Transverse colon (tissue), 4 donors: ENCODE data around the gene TOM1L2. TPM values are rescaled to one million over a fixed set of nuclear protein-coding genes. Genes with fewer than 3 reads are reported as not detected.
A peak's percentile ranks its signal among the peaks of the same experiment; 100 is the strongest.

Experiments
- DNase-seq: peaks from one replicate; pipeline ENCODE4 v3.0.0-alpha.2; 2019
- H3K27ac ChIP-seq, 4 donors: fragments of 200-600 bp; sonication (generic); 2 replicates each; pipeline ENCODE4 v1.5.1; 2016 to 2018; ENCODE audit warnings: inconsistent platforms in 4 of 4
- H3K27me3 ChIP-seq: fragments of 200-600 bp; sonication (generic); 2 replicates; pipeline ENCODE4 v1.5.1; 2017; ENCODE audit warnings: inconsistent platforms
- H3K36me3 ChIP-seq, 4 donors: fragments of 200-600 bp; sonication (generic); 2 replicates each; pipeline ENCODE4 v1.5.1; 2017 to 2019; ENCODE audit warnings: inconsistent platforms in 4 of 4
- H3K4me1 ChIP-seq, 4 donors: fragments of 200-600 bp; sonication (generic); 2 replicates each; pipeline ENCODE4 v1.5.1; 2017 to 2020; ENCODE audit warnings: inconsistent platforms in 4 of 4
- H3K4me3 ChIP-seq, 4 donors: fragments of 200-600 bp; sonication (generic); 1 replicate in 1 of 4; 2 replicates in 3 of 4; pipeline versions ENCODE4 v1.5.1 to v1.6.1; 2017 to 2019; ENCODE audit warnings: inconsistent platforms in 4 of 4
- H3K9me3 ChIP-seq, 2 donors: fragments of 200-600 bp; sonication (generic); 2 replicates each; pipeline ENCODE4 v1.5.1; 2017 to 2019; ENCODE audit warnings: inconsistent platforms in 2 of 2
- EP300 ChIP-seq: sonication (generic); formaldehyde crosslinking; IDR thresholded peaks from one replicate; pipeline ENCODE4 v1.6.1; 2017; ENCODE audit warnings: antibody characterized with exemption, low read depth
- POLR2A ChIP-seq: fragments of 450-650 bp; IDR thresholded peaks from one replicate; pipeline ENCODE4 v1.6.1; 2016; ENCODE audit warnings: antibody characterized with exemption, mild to moderate bottlenecking, moderate library complexity
- POLR2AphosphoS5 ChIP-seq, 3 donors: sonication (generic); formaldehyde crosslinking; IDR thresholded peaks; one replicate each; pipeline ENCODE4 v1.6.1; 2016; ENCODE audit warnings: antibody characterized with exemption in 3 of 3
- WGBS, 2 donors: methylation state at CpG; one replicate each; pipeline ENCODE4 v1.1.5; 2018; ENCODE audit warnings: low coverage in 1 of 2; 5-methylcytosine and 5-hydroxymethylcytosine counted together
- in situ Hi-C, 4 donors: fragments of 200-750 bp; cut with MboI; loops; one replicate each; pipeline versions ENCODE4 v1.15.0 to v1.15.1; 2017; ENCODE audit warnings: low sequenced_read_pairs in 3 of 4, low pct_ligation_motif_present in 1 of 4, low pct_unique_long_range_greater_than_20kb in 1 of 4
- intact Hi-C: fragments of 100-400 bp; cut with DNase I; formaldehyde crosslinking; loops from one replicate; pipeline ENCODE4 v1.15.1; 2023; ENCODE audit warnings: low total_unique reads
- total RNA-seq, 4 donors: library from RNA; depleted of rRNA; stranded (reverse); fragments of >200 nt; gene quantifications; one replicate each; pipeline ENCODE4 v1.1.0, GENCODE V29; 2016
- TF ChIP-seq, protein P1 (sequence below), 5 experiments: fragments of 200-600 bp in 3 of 5; fragments of 450-650 bp in 2 of 5; sonication (generic) in 3 of 5; IDR thresholded peaks; 1 replicate in 2 of 5; 2 replicates in 3 of 5; pipeline ENCODE4 v1.5.1; 2016 to 2017; ENCODE audit warnings: antibody characterized with exemption in 5 of 5, inconsistent platforms in 3 of 5, mild to moderate bottlenecking in 2 of 5, moderate library complexity in 1 of 5

Gene TOM1L2
- total RNA-seq, 4 donors from 2014 or later = 65.9 to 178 (median 97.7) TPM

DNA sequence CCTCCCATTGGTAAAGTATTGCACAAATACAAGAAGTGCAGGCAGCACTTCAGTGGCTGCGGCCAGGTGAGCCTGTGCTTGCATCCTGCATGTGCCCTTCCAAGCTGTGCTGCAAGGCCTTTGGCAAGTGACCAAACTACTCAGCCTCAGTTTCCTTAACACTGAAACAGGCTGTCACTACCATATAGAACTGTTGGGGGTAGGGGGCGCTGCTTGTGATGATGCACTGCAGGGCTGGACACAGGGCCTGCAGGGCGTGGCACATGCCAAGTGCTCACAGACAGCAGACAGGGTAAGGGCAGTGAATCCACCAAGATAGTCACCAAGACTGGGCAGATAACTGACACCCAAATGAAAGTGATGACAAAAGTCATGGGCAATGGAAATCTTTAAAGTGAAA lies 69.8 kb downstream of the TOM1L2 start:
- H3K27me3 ChIP-seq = no peaks in the 10 kb centered on the region
- no peak overlapping the region for H3K4me3 ChIP-seq
- peaks cover 11 to 26% (median 23%) of the 10 kb centered on the region in 4 donors for H3K4me1 ChIP-seq
- no peak overlapping the region for H3K27ac ChIP-seq
- no peak for TF ChIP-seq EP300
- TF ChIP-seq POLR2AphosphoS5 (IDR thresholded peaks at IDR 0.05) = no peak
- no peak for TF ChIP-seq POLR2A
- TF ChIP-seq, protein P1, sequence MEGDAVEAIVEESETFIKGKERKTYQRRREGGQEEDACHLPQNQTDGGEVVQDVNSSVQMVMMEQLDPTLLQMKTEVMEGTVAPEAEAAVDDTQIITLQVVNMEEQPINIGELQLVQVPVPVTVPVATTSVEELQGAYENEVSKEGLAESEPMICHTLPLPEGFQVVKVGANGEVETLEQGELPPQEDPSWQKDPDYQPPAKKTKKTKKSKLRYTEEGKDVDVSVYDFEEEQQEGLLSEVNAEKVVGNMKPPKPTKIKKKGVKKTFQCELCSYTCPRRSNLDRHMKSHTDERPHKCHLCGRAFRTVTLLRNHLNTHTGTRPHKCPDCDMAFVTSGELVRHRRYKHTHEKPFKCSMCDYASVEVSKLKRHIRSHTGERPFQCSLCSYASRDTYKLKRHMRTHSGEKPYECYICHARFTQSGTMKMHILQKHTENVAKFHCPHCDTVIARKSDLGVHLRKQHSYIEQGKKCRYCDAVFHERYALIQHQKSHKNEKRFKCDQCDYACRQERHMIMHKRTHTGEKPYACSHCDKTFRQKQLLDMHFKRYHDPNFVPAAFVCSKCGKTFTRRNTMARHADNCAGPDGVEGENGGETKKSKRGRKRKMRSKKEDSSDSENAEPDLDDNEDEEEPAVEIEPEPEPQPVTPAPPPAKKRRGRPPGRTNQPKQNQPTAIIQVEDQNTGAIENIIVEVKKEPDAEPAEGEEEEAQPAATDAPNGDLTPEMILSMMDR (IDR thresholded peaks at IDR 0.05) = no peak
- in situ Hi-C loops = no loop called here
- intact Hi-C loops = no loop called here
- whole genome bisulfite sequencing, 2 donors = 94 to 100% methylated on average over 1 to 3 of the region's 3 CpGs
- H3K36me3 ChIP-seq = peaks cover 0 to 11% (median 0%) of the 10 kb centered on the region in 4 donors
- DNase-seq = no peak
- no peaks in the 10 kb centered on the region for H3K9me3 ChIP-seq

DNA sequence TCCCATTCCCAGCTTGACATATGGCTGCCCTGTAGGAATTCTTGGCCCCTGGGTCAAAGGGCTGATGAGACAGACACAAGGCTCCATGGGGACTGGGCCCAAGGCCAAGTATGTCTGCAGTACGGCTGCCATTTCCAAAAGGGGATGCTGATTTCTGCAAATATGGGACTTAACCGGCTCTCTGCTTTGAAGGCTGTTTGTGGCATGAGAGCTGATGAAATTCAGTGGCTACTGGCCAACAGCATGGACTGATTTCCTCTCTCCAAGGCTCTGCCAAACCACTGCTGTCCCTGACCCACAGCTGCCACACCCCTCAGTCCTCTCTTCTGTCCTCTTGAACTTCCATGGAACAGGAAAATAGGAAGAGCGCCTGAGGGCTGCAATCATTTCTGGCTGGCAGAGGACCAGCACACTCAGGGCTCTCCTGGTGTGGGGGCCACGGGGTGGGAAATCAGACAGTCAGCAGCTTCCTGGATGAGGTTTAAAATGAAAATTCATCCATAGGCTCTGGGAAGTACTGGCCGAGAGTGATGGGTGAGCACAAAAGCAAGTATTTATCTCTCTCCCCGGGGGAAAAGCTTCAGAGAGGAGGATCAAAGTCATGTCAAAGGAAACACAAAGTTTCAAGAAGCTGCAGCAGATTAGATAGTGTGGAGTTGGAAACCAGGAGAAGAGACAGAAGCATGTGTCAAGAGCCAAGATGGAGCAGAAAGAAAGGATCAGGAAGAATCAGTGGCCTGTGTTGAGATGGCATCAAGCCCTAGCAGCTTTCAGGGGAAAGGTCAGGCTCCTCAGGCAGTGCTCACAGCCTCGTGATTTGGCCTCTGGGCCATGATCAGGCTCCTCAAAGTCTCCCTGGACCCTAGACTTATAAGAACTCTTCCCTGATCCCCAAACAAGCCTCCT lies 71.3 kb downstream of the TOM1L2 start:
- peak; percentile 72 for DNase-seq
- 30 to 43% methylated on average over 3 to 7 of the region's 7 CpGs for WGBS, 2 donors
- Histone ChIP-seq H3K4me1 (peaks cover 11 to 18% (median 16%) of the 10 kb centered on the region in 4 donors), H3K4me3 (no peak overlapping the region), H3K27ac (peak overlapping the region; percentile 55 to 76 (median 62)), H3K27me3 (no peaks in the 10 kb centered on the region), H3K36me3 (peaks cover 0 to 14% (median 0%) of the 10 kb centered on the region in 4 donors), H3K9me3 (no peaks in the 10 kb centered on the region)
- intact Hi-C loops (no loop called here), in situ Hi-C loops (no loop called here)
- TF ChIP-seq POLR2AphosphoS5 (IDR thresholded peaks at IDR 0.05) = peak; percentile 18 to 40 (median 33)
- TF ChIP-seq EP300 = no peak

DNA sequence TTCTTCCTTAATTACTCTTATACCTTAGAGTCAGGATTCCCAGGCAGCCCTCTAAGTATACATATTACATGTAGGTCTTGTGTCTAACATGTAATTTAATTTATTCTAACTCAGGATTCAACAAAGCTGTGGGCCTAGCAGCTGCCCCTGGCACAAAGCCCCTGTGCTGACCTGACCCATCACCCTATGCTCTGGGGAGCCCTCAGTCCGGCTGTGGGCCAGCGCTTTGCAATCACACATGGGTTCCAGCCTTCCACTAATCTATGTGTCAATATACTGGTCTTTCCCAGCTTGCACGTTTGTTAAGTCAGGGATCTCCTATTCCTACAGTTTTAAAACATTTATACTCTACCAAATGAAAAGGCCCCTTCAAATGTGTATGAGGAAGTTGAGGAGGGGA lies 72.7 kb downstream of the TOM1L2 start:
- in situ Hi-C loops (loop anchor here in 3 of 4 donors (10.0 to 25.0 kb wide), 3 partner anchors 135 to 212 kb away; partner anchors contain the start of genes ATPAF2 (in 2 of the 3), GID4 (in 2 of the 3) and RAI1 (in 1 of the 3)), intact Hi-C loops (no loop called here)
- TF ChIP-seq POLR2AphosphoS5 (IDR thresholded peaks at IDR 0.05) (no peak), POLR2A (no peak), EP300 (no peak)
- TF ChIP-seq, protein P1 (IDR thresholded peaks at IDR 0.05) = no peak
- no peak for DNase-seq
- no peaks in the 10 kb centered on the region for H3K9me3 ChIP-seq
- H3K27me3 ChIP-seq = no peaks in the 10 kb centered on the region
- peaks cover 11 to 18% (median 16%) of the 10 kb centered on the region in 4 donors for H3K4me1 ChIP-seq
- H3K4me3 ChIP-seq = no peak overlapping the region
- H3K36me3 ChIP-seq = peaks cover 0 to 14% (median 0%) of the 10 kb centered on the region in 4 donors
- WGBS, 2 donors = 89% methylated on average over 3 of the region's 3 CpGs; no CpG with 5 or more reads in 1 of the 2 donors
- no peak overlapping the region for H3K27ac ChIP-seq

DNA sequence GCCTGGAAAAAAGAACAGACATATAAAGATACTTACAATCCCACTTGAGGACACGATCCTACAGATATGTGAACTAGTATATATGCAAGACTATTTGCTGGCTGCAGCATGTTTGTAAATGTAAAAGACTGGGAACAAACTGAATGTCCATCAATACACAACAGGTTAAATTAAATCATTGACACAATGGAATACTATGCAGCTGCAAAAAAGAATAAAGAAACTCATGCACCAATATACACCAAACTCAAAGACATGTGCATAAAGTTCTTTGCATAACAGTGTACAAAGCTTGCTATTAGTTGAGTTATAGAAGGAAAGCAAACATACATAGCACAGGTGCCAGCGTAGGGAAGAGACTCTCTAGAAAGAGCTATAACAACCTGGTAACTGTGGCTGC lies 73.5 kb downstream of the TOM1L2 start:
- WGBS, 2 donors = 89 to 95% methylated on average over 1 to 2 of the region's 2 CpGs
- DNase-seq = no peak
- Histone ChIP-seq H3K4me3 (no peak overlapping the region), H3K27ac (no peak overlapping the region), H3K9me3 (no peaks in the 10 kb centered on the region), H3K4me1 (peaks cover 11 to 18% (median 16%) of the 10 kb centered on the region in 4 donors), H3K36me3 (peaks cover 0 to 14% (median 0%) of the 10 kb centered on the region in 4 donors), H3K27me3 (no peaks in the 10 kb centered on the region)
- TF ChIP-seq EP300 (no peak), POLR2AphosphoS5 (IDR thresholded peaks at IDR 0.05) (no peak)
- TF ChIP-seq, protein P1 (IDR thresholded peaks at IDR 0.05) = no peak
- in situ Hi-C loops = loop anchor here in 3 of 4 donors (10.0 to 25.0 kb wide), 3 partner anchors 136 to 211 kb away; partner anchors contain the start of genes ATPAF2 (in 2 of the 3), GID4 (in 2 of the 3) and RAI1 (in 1 of the 3)
- intact Hi-C loops = no loop called here
